Left hindlimb (tissue), 1 donor: Measurements from ENCODE around the gene RYK.

Source experiments
- DNase-seq: peaks from one replicate; pipeline ENCODE4 v3.0.0-alpha.2; 2018

Gene RYK

DNA sequence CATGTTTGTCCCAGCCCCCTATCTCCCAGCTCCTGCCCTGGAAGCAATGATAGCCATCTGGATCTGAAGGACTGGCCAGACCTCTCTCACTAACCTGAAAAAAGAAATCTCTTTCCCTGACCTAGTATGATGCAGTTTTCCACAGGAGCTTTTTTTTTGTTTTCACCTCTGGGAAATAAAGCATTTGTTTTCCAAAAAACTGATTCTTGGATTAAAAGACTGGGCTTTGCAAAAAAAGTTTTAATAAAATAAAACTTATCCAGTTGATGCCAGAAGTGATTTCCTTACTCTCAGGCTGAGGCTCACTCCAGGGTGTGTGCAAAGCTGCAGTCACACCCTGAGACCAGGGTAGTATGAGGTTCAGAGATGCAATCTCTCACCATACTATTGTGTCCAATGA, 104.0 kb downstream of the RYK start:
- DNase-seq = no peak

- no peak for DNase-seq
Measured at GRCh38 chr3:134145183-134145582, 105.5 kb downstream of the RYK start.

- DNase-seq = no peak
Measured at GRCh38 chr3:134144694-134145093, 106.0 kb downstream of the RYK start.

GRCh38 chr3:134143828-134144401, 106.7 kb downstream of the RYK start:
- no peak for DNase-seq

DNA sequence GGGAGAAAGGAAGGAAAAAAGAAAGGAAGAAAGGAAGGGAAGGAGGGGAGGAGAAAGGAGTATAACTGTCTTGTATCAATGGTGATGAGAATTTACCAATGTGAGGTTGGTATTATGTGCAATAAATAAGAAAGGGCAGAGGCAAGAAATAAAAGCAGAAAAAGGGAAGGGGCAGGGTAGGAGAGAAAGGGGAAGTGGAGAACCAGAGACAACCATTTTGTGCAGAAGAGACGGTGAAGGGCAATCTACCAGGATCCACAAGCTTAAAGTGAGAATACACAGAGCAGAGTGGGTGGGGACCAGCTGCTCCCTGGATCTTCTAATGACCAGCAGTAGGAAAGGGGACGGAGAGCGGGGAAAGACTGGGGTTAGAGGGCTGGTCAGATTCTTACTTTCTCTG, 114.1 kb downstream of the RYK start:
- no peak for DNase-seq

GRCh38 chr3:134134698-134135415, 115.8 kb downstream of the RYK start:
- DNase-seq = no peak

- no peak for DNase-seq
Measured at GRCh38 chr3:134134240-134134639, 116.4 kb downstream of the RYK start.

DNA sequence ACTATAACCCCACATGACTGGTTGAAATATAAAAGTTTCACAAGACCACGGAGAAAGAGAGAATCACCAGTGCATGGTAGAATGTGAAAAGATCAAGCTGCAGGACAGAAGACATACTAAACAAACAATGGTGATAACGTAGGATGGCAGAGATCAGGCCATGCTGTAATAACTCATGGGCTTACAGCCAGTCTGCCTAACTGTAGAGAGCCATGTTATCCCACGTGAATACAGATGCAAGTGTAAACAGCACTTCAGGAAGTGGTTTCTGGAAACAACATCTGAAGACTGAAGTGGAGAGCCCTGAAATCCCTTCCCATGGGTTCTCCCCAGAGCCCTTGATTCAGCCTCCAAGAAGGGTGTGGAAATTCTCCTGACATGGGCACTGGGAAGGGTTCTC, 117.7 kb downstream of the RYK start:
- DNase-seq = no peak

DNA sequence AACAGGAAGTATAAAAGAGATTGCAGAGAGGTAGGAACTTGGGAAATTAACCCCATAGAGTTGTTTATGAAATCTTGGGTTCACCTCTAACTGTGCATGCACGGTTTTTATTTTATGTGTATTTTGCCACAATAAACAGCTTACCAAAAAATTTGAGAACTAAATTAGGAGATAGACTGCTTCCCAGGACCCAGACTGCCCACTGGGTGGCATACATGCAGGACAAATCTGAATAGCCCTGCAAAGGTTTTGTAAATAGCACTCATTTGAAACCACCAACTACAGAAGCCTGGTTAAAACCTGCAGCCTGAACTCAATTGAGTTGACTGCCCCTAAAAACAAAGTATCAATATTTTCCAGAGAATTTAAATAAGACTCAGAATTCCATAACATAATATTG, 124.5 kb downstream of the RYK start:
- no peak for DNase-seq

GRCh38 chr3:134114726-134115125, 135.9 kb downstream of the RYK start:
- DNase-seq = no peak

GRCh38 chr3:134111616-134112015, 139.0 kb downstream of the RYK start:
- no peak for DNase-seq

- DNase-seq = no peak
Measured at GRCh38 chr3:134110963-134111362, 139.7 kb downstream of the RYK start.
